ENCODE measurements around the gene MYH7.

Gene MYH7

DNA sequence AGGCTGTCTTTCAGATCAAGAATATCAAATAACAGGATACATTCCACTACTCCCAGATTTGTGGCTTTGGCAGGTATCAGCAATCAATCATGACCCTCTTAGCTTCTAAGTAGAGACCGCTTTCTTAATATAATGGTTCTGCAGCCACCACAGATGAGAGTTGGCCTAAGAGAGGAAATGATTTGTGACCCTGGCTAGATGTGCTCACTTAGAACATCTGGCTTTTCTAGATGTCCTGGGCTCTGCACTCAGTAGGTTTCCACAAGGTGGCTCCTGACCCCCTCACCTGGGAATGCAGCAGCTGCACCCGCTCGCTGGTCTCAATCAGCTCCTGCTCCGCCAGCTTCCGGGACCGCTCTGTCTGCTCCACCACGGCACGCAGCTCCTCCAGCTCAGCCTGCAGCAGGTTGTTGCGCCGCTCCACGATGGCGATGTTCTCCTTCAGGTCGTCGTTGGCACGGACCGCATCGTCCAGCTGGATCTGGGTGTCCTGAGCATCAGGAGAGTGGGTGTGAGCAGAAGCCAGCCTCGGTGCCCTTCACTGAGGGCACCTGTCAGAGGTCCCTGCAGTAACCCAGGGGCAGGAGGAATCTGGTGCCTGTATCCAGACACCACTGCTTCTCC lies 49.7 kb downstream of the MYH7 start:
- no peak for DNase-seq

DNA sequence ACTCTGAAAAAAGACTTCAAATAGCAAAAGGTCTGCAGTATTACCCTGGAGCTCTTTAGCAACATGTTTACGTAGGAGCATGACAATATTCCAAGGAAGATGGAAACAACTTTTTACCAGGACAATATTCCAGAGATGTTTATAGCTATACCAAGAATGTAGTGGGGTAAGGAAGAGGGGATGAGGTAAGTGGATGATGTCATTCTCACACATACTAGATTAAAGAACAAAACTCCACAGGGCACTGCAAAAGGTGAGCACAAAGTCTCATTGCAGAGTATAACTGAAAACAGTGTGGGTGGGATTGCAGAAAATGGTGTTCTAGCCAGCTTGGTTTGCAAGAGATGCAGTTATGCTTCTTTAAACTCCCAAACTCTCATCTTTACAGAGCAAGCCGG lies 50.2 kb downstream of the MYH7 start:
- no peak for DNase-seq

DNA sequence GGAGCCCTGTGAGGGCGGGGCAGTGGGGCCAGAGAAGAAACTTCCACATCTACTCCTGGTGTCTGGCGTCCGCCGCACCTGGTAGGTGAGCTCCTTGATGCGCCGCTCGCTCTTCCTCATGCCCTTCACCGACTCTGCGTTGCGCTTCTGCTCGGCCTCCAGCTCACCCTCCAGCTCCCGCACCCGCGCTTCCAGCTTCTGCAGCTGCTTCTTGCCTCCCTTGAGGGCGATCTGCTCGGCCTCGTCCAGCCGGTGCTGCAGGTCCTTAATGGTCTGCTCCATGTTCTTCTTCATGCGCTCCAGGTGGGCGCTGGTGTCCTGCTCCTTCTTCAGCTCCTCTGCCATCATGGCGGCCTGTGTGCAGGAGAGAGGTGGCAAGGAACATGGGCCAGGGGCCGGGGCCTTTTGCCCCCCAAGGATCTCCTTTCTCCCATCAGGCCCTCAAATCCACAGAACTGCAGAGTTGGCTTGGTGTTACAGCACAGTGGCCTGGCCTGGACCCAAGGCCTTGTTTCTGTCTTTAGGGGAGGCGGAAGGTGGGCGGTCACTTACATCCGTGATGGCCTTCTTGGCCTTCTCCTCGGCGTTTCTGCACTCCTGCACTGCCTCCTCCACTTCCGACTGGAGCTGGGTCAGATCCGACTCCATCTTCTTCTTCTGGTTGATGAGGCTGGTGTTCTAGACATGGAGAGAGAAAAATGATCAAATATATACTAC lies 50.9 kb downstream of the MYH7 start:
- DNase-seq, result no peak

DNA sequence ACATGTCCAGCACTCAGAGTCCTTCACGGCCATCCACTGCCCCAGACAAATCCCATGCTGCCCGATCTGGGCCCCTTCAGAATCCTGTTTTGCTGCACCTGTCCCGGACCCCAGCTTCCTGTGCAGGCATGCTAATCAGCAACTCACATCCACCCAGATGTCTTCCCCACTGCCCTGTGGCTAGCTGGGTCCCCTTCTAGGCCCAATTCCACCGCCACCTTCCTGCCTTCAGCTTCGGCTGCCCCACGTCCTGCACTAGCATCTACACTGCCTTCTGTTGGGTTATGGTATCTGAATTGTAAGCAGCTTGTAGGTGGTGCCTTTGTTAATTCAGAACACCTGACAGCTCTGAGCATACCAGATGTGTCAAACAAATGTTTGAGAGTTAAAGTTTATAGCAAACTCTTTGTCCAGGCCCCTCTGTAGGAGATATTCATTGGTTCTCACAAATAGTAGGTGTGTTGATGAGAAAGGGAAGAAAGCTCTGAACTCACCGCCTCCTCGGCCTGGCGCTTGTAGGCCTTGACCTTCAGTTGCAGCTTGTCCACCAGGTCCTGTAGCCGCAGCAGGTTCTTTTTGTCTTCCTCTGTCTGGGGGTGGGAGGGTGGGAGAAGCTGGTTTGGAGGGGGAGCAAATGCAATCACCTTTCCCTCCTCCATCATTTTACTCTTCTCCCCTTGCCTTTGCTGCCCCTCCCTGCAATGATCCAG lies 52.6 kb downstream of the MYH7 start:
- no peak for DNase-seq

DNA sequence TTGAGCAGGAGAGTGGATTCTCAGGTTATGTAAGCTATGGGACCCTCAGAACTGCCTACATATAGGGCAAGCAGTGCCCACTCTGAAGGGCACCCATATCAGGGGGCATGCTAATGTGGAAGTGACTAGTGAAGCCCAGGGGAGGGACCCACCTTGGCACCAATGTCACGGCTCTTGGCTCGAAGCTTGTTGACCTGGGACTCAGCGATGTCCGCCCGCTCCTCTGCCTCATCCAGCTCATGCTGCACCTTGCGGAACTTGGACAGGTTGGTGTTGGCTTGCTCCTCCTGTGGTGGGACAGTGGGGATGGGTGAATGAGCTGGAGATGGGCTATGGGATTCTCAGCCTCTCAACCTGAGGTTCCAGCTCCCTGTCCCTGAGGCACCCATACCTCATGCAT lies 53.2 kb downstream of the MYH7 start:
- DNase-seq, result no peak

DNA sequence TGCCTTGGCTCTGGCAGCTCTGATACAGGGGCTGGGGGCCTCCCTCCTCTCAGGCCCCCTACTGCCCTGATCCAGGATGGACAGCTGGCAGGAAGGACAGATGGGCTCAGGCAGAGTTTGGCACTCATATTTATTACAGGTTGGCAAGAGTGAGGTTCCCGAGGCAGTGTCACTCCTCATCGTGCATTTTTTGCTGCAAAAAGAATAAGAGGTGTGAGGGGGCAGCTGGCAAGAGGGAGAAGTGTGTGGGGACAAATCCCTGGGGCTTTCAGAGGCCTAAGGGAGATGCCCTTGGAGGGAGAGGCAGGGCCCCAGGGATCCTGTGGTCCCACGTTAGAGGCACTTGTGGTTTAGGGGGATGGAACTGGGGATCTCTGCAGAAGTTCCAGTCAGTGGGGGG lies 53.6 kb downstream of the MYH7 start:
- no peak for DNase-seq

DNA sequence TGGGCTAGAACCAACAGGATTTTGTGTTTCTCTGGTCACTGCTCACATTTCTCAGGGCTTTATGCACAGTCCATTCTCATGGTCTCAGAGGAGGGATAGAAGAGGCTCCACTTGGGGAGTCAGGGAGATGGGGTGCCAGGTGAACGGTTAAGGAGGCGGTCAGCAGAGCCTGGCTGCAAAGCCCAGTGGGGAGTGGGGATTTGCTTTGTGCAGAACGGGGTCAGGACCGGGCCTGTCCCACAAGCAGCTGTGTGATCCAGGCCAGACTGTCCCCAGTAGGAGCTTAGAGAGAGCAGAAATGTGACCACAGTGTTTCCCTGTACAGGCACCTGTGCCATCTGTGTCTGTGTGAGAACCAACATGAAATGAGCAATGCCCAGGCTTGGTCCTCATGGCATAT lies 54.5 kb downstream of the MYH7 start:
- no peak for DNase-seq

DNA sequence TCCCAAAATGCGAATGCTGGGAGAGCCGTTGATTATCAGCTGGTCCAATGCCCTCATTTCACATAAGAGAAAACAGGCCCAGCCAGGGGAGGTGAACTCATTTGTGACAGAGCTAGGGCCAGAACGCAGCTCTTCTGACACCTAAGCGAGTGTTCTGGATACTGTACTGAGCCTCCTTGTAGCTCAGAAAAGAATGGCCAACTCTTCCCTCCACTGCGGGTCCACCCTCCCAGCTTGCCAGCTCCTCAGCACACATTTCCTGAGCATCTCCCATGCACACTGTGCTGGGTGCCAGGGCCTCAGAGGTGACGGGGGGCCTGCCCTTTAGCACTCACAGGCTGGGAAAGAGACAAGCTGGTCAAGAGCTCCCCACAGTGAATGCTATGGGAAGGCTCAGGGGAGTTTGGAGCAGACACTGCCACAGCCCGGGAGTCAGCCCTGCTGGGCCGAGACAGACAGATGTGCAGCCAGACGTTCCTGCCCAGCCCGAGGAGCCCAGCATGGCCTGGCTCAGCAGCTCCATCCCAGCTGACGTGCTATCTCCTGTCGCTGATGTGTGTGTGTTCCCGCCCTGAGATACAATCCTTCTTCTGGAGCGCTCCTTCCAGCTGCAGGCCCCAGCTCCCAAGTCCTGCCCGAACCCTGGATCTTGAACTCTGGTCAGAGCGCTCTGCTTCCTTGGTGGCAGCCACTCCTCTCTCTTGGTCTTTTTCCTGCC lies 55.1 kb downstream of the MYH7 start:
- no peak for DNase-seq

DNA sequence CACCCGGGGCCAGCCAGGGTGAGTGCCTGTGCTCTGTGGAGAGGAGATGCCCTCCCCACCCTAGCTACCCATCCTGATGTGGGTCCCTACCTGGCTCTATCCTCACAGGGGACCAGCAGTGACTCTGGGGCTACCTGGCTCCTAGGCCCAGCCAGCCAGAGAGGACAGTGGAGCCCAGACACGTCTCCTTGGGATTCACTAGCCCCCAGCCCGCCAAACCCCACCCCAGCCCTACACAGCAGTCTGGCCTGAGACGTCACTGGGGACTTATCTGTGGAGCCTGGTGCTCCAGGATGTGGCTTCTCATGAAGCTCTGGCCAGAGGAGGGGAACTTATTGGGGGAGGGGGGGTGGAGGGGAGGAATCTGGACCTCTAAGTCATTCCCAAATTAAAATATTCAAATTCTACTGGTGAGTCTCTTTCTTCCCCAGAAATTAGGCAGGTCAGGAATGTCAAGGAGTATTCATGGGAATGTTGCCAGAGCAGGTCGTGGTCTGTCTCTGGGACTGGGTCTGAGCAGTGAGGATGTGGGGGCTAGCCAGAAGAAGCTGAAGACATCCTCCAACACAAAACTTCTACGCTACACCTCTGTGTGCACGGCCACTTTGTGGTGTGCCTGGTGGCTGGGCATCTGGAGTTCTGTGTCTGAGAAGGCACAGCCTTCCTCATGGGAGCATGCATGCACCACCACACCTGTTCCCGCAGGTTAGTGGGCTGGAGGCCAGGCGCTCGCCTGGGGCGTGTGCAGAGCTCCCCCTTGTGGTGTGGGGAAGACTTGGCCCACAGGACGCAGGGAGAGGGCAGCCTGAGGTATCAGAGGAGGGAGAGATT lies 55.9 kb downstream of the MYH7 start:
- peak; percentile 71 for DNase-seq

DNA sequence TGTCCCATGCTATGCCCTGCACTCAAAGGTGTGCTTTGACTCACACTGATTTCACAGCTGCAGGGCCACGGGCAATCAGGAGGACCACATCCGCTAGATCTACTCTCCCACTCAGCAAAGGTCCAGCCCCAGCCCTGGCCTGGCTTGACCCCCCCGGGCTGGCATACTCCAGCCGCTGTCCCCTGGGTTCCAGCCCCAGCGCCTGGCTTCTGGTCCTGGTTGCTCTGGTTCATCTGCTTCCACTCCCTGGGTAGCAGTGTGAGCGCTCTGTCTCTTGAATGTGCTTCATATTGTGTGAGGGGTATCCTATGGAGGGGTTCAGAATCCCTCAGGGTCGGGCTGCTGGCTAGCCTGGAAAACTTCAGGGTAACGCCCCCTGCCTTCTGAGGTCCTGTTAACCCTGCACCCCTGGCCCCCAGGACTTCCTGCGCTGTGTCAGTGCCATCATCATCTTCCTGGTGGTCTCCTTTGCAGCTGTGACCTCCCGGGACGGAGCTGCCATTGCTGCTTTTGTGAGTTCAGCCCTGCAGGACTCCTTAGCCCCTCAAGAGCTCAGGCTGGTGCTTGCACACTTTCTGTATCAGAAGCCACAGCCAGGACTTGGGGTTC lies 56.7 kb downstream of the MYH7 start:
- DNase-seq, result no peak

DNA sequence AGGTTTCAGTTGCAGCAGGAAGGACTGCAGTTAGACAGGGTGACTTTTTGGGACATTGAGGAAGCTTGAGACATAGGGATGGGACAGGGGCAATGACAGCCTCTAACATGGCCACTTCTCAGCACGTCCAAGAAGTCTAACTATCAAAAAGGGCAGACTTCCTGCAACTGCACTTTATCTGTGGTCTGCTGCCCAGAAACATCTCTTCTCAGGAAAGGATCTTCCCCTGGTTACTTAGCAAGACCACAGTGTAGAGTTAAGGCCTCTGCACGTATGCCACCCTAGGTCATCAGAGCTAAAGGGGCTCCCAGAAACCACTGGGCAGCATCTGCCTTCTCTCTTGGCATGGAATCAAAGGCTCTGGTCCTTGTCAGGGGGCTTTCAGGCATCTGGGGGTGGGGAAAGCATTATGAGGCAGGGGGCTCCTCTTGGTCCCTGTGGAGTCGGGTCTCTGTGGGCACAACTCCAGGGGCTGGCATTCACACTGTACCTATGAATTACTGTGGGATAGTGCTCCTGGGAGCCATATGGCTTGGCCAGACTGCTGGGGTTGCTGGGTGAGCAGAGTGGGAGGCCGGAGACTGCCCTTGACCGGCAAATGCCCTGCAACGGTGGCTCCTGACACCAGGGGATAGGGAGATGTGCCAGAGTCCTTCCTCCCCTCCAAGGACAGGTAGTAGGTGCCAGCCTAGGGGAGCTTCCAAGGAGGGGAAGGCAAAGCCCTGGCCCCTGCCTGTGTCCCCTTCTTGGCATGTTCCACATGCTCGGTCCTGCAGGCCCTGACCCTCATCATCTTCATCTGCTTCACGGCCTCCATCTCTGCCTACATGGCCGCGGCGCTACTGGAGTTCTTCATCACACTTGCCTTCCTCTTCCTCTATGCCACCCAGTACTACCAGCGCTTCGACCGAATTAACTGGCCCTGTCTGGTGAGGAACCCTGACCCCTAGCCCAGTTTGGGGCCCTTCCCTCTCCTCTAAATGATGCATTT lies 57.6 kb downstream of the MYH7 start:
- peak; percentile 67 for DNase-seq

DNA sequence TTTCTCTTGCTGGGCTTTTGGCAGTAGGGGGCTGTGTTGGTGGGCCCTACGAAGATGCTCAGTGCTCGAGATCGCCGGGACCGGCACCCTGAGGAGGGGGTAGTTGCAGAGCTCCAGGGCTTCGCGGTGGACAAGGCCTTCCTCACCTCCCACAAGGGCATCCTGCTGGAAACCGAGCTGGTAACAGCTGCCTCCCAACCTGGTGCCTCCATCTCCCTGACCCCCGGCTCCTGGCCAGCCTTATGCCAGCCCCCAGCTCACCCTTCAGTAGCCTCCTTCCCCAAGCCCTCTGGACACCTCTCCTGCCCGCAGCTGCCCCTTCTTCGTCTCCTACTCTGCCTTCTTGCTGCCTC lies 58.3 kb downstream of the MYH7 start:
- no peak for DNase-seq

DNA sequence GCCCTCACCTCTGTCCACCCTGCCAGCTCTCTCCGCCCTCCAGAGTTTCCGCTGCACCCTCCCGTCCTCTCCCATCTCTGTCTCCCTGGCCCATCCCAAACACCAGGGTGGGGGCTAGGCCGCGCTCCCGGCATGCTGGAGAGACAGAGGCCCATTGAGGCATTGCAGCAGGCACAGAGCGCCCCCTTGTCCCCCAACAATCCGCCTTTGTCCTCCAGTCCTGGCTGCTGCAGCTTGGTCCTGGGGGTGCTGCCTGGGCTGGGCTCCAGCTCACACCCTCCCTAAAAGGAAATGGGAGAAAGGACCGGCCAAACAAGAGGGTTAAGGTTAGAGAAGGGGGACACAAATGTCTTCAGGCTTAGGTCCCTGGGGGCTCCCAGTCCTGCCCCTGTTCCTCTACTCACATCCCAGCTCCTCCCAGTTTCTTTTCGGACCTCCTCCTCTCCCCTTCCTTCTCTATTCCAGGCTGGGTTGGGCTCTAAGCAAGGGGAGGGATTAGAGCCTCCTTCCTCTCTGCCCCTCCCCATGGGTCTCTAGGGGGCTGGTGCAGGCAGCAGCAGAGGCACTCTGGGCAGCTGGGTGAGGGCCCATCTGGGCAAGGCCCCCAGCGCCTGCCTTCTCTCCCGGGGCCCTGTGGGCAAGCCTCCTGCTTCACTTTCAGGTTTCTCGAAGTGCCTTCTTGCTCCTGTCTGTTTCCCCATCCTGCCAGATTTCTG lies 58.8 kb downstream of the MYH7 start, which contains the start of gene CMTM5:
TSS of gene CMTM5 (plus strand) at position 565 of the 716 bp plus-strand sequence. CDS start 206 bp downstream, outside the sequence.
- no peak for DNase-seq

DNA sequence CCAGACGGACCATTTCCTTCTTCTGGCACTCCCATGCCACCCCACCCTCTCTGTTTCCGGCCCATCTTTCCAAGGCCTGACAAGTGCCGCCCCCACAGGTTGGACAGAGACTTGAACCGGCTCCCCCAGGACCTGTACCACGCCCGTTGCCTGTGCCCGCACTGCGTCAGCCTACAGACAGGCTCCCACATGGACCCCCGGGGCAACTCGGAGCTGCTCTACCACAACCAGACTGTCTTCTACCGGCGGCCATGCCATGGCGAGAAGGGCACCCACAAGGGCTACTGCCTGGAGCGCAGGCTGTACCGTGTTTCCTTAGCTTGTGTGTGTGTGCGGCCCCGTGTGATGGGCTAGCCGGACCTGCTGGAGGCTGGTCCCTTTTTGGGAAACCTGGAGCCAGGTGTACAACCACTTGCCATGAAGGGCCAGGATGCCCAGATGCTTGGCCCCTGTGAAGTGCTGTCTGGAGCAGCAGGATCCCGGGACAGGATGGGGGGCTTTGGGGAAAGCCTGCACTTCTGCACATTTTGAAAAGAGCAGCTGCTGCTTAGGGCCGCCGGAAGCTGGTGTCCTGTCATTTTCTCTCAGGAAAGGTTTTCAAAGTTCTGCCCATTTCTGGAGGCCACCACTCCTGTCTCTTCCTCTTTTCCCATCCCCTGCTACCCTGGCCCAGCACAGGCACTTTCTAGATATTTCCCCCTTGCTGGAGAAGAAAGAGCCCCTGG lies 59.8 kb downstream of the MYH7 start:
- no peak for DNase-seq

DNA sequence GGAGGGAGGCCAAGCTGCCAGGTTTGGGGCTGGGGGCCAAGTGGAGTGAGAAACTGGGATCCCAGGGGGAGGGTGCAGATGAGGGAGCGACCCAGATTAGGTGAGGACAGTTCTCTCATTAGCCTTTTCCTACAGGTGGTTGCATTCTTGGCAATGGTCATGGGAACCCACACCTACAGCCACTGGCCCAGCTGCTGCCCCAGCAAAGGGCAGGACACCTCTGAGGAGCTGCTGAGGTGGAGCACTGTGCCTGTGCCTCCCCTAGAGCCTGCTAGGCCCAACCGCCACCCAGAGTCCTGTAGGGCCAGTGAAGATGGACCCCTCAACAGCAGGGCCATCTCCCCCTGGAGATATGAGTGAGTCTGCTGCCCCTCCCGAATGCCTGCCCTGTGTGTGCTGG lies 62.4 kb downstream of the MYH7 start:
- no peak for DNase-seq

DNA sequence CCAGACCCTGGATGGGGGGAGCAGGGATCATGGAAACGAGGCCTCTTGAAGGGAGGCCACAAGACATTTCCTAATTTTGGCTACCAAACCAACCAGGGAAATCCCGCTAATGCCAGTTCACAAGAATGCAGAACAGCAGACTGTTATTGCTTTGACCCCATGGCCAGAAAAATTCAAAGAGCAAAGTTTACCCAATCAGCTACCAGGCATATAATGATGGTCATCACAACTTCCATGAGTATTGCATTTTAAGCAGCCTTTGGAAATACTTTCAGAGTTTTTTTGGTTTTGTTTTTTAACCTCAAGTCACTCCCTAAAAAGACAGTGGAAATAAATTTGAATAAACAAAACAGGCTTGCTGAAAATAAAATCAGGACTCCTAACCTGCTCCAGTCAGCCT lies 63.0 kb downstream of the MYH7 start, which contains the start of gene IL25:
TSS of gene IL25 (plus strand) at position 301 of the 400 bp plus-strand sequence.
- no peak for DNase-seq

DNA sequence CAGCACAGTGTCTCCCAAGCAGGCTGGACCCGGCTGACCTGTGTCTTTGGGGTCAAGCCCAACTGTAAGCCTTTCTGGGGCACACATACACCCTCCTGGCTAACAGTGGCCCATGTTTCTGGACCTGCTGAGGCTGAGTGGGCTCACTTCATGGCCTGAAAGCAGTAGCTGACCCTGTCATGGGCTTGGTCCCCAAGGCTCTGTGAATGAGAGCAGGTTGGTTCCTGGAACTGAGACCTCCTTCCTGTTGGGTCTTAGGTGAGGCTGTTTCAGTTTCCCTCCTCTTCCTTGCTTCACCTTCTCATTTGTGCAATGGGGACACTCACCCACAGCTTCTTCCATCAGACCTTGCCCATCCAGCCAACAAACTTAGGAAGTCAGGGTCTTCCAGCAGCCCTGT lies 63.6 kb downstream of the MYH7 start:
- no peak for DNase-seq

DNA sequence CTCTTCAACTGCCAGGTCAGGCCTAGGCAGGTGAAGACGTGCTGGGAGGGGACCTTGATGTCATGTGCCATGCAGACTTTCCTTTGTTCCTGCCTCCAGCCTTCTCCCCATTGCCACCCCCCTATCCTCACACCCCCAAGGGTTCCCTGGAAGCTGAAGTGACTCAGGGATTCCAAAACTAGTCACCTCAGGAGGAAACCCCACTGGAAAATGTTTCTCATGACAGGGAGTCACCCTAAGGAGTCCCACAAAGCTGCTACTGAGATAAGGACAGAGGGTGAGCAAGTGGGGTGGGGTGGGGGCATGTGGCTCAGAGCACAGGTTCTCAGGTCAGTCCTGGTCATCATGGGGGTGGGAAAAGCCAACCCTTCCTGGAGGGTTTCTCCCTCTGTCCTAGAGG lies 65.2 kb downstream of the MYH7 start:
- no peak for DNase-seq

DNA sequence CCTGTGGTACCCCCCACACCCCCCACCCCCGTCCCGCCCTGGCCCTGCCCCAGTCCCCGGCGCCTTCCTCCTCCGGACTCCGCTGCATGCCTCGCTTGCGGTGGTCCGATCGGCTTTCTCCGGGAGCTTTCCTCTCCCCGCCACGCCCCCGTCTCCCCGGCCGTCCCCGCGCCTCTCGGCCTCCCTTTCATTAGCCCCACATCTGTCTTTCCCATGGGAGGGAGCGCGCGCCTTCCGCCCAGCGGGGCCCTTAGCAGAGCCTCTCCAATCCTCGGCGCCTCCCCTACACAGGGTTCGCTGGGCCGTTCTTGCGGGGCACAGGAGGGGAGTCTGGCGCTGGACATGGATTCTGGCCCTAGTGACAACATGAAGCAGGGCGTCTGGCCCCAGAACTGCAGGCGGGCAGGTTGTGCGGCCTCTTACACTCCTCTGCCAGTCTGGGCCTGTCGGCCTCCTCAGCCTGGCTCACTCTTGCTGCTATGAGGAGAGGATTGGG lies 69.0 kb downstream of the MYH7 start:
- DNase-seq, result no peak
